ENCODE results near the gene GPR155.

The GPR155 gene

DNA sequence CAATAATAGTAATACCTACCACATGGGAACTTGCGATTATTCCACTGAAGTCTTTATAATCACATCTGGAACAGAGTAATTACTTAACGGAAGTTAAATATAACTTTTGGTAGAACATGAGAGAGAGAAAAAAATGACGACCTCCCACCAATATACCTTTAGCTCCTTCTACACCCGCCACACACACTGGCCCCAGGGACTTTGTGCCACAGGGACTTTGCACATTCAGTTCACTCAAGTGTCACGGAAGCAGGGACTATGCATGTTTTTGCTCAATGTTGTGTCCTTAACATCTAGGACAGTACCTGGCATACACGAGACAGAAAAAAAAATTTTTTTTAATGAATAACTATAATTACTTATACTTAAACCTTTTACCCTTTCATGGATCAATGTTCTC, 4.0 kb downstream of the GPR155 start:
- FAIRE-seq (no peak), DNase-seq (ENCODE audit: insufficient read length, low spot score) (no peak)
- no peak for TF ChIP-seq CTCF (IDR thresholded peaks at IDR 0.05; ENCODE audit: insufficient read depth, missing control alignments)

DNA sequence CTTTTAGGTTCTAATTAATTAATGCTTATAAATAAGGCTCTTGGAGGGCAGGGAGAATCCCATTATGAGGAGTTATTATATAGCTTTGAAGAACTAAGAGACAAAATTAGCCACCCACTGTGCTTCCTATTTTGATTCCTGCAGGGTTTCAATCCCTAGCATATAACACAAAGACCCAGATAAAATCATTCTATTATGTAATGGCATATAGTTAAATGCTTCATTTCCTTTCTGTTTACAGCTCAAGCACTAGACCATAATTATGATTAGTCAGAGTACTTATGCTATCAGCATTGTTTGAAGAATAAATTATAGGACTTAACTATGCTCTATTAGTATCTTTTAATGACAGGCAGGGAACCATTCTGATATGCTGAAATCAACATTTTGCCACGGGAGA, 9.1 kb downstream of the GPR155 start:
- DNase-seq (ENCODE audit: insufficient read length, low spot score) = no peak
- no peak for FAIRE-seq
- TF ChIP-seq CTCF (IDR thresholded peaks at IDR 0.05; ENCODE audit: insufficient read depth, missing control alignments) = no peak

GRCh38 chr2:174473796-174474195, 13.0 kb downstream of the GPR155 start:
- no peak for DNase-seq (ENCODE audit: insufficient read length, low spot score)
- no peak for TF ChIP-seq CTCF (IDR thresholded peaks at IDR 0.05; ENCODE audit: insufficient read depth, missing control alignments)
- no peak for FAIRE-seq

- FAIRE-seq = no peak
- TF ChIP-seq CTCF (IDR thresholded peaks at IDR 0.05; ENCODE audit: insufficient read depth, missing control alignments) = peak; percentile 13
- no peak for DNase-seq (ENCODE audit: insufficient read length, low spot score)
These were observed 21.5 kb downstream of the GPR155 start for GRCh38 chr2:174465327-174465726.

DNA sequence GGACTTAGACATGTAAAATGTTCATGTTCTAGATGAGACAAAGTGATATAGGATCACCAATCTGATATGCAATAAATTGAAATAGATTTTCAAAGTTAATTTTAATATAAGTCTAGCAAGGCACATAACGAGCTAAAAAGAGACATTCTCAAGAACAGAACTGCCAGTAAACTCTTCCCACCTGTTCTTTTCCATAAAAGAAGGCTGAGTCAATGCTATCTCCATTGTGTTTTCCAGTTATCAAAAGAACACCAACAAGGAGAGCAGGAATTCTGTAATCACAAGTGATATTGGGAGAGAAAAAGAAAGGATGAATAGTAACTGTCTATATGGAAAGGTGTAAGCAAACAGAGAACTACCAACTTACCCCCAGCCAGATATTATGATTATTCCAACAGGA, 25.6 kb downstream of the GPR155 start:
- no peak for TF ChIP-seq CTCF (IDR thresholded peaks at IDR 0.05; ENCODE audit: insufficient read depth, missing control alignments)
- FAIRE-seq (no peak), DNase-seq (ENCODE audit: insufficient read length, low spot score) (no peak)

DNA sequence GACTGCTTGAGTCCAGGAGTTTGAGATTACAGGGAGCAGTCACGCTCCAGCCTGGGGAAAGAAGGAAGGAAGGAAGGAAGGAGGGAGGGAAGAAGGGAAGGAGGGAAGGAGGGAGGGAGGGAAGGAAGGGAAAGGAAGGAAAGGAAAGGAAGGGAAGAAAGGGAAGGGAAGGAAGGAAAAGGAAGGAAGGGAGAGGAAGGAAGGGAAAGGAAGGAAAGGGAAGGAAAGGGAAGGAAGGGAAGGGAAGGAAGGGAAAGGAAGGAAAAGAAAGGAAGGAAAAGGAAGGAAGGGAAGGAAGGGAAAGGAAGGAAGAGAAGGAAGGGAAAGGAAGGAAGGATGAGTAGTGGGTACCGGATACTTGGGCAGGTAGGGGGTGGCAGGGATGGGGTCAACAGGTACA, 32.3 kb downstream of the GPR155 start:
- no peak for DNase-seq (ENCODE audit: insufficient read length, low spot score)
- no peak for FAIRE-seq
- no peak for TF ChIP-seq CTCF (IDR thresholded peaks at IDR 0.05; ENCODE audit: insufficient read depth, missing control alignments)

GRCh38 chr2:174450021-174450816, 36.6 kb downstream of the GPR155 start:
- DNase-seq (ENCODE audit: insufficient read length, low spot score) = no peak
- no peak for FAIRE-seq
- no peak for TF ChIP-seq CTCF (IDR thresholded peaks at IDR 0.05; ENCODE audit: insufficient read depth, missing control alignments)
